Hepatocyte (in vitro differentiated cells): ENCODE measurements around the gene NDUFA11. TPM values are rescaled to one million over a fixed set of nuclear protein-coding genes. Genes with fewer than 3 reads are reported as not detected.
"Not testable (repeated sequence)": the region's sequence is repeated elsewhere in the genome, so short reads cannot be mapped to it uniquely, and the experiment has no call there.

Experiments used
- DNase-seq: peaks from one replicate; pipeline ENCODE4 v3.0.0-alpha.2; 2016; ENCODE audit warnings: low spot score
- H2AFZ ChIP-seq: fragments of 200-600 bp; sonication (generic); 2 replicates; pipeline ENCODE4 v1.6.0; 2016; ENCODE audit warnings: antibody characterized with exemption, mild to moderate bottlenecking
- H3K27ac ChIP-seq: fragments of 200-600 bp; sonication (generic); 2 replicates; pipeline ENCODE4 v1.5.1; 2016; ENCODE audit warnings: mild to moderate bottlenecking
- H3K27me3 ChIP-seq: fragments of 200-600 bp; sonication (generic); 2 replicates; pipeline ENCODE4 v1.6.1; 2016
- H3K36me3 ChIP-seq: fragments of 200-600 bp; sonication (generic); replicated peaks from 2 replicates; pipeline ENCODE4 v1.5.1; 2016; ENCODE audit warnings: low read depth; ENCODE audit not compliant: insufficient read depth
- H3K4me1 ChIP-seq: fragments of 200-600 bp; sonication (generic); 2 replicates; pipeline ENCODE4 v1.5.1; 2016; ENCODE audit warnings: mild to moderate bottlenecking, moderate library complexity; ENCODE audit not compliant: insufficient read depth
- H3K4me2 ChIP-seq: fragments of 200-600 bp; sonication (generic); 2 replicates; pipeline ENCODE4 v1.6.0; 2016
- H3K4me3 ChIP-seq: fragments of 200-600 bp; sonication (generic); 2 replicates; pipeline ENCODE4 v1.5.1; 2016; ENCODE audit warnings: mild to moderate bottlenecking
- H3K79me2 ChIP-seq: fragments of 200-600 bp; sonication (generic); 2 replicates; pipeline ENCODE4 v1.6.0; 2017; ENCODE audit warnings: mild to moderate bottlenecking
- H3K9me2 ChIP-seq: fragments of 200-600 bp; sonication (generic); replicated peaks from 2 replicates; pipeline ENCODE4 v1.6.0; 2017; ENCODE audit warnings: mild to moderate bottlenecking; ENCODE audit not compliant: insufficient read depth
- H3K9me3 ChIP-seq: fragments of 200-600 bp; sonication (generic); 2 replicates; pipeline ENCODE4 v1.5.1; 2016; ENCODE audit warnings: low read depth, mild to moderate bottlenecking
- H4K20me1 ChIP-seq: fragments of 200-600 bp; sonication (generic); 2 replicates; pipeline ENCODE4 v1.6.0; 2016; ENCODE audit warnings: mild to moderate bottlenecking; ENCODE audit not compliant: insufficient read depth, poor library complexity, severe bottlenecking
- EZH2 ChIP-seq: fragments of 200-600 bp; sonication (generic); IDR thresholded peaks from 2 replicates; pipeline ENCODE4 v1.6.1; 2016; ENCODE audit warnings: antibody characterized with exemption, mild to moderate bottlenecking, borderline replicate concordance
- EZH2phosphoT487 ChIP-seq: fragments of 200-600 bp; sonication (generic); IDR thresholded peaks from one replicate; pipeline ENCODE4 v1.6.1; 2018; ENCODE audit warnings: antibody characterized with exemption, mild to moderate bottlenecking, low read depth, moderate library complexity; ENCODE audit not compliant: unreplicated experiment, severe bottlenecking
- WGBS: methylation state at CpG from one replicate; pipeline ENCODE4 v1.1.6; 2016; ENCODE audit warnings: low lambda C conversion rate; ENCODE audit errors: missing lambda C conversion rate; 5-methylcytosine and 5-hydroxymethylcytosine counted together
- polyA plus RNA-seq: library from polyadenylated mRNA; unstranded; fragments of >200 nt; fragmentation: Nextera tagmentation; extraction: Ambion mirVana; gene quantifications from 2 replicates; pipeline ENCODE4 v1.2.1, GENCODE V29; 2016
- total RNA-seq: library from RNA; depleted of rRNA; stranded (reverse); fragments of >200 nt; gene quantifications from 2 replicates; pipeline ENCODE4 v1.2.3, GENCODE V29; 2014
- TF ChIP-seq, protein P1 (sequence below): fragments of 200-600 bp; sonication (generic); IDR thresholded peaks from 2 replicates; pipeline ENCODE4 v1.5.1; 2016; ENCODE audit warnings: antibody characterized with exemption, mild to moderate bottlenecking; ENCODE audit not compliant: poor library complexity

NDUFA11 gene
- total and polyA plus RNA-seq, 2 experiments from 2014 or later: 158 to 441 TPM

DNA sequence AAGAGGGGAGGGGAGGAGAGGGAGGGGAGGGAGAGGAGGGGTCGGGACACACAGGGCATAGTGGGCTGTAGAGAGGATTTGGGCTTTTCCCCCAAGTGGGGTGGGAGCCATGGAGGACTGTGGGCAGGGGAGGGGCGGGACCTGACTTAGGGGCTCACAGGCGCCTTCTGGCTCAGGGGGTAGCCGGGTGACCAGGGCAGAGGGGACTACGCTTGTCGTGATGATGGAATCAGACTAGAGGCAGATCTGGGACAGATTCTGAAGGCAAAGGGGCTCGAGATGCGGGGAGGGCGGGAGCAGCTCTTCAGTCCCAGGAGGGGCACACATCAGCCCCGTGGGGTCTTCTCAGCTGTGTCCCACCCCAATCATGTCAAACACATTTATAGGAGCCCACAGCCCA is 13.5 kb downstream of the NDUFA11 start:
- Histone ChIP-seq H3K27me3 (no peaks in the 10 kb centered on the region), H3K4me3 (no peak overlapping the region), H3K27ac (no peak overlapping the region), H3K36me3 (no peaks in the 10 kb centered on the region), H3K9me2 (no peaks in the 10 kb centered on the region), H3K4me1 (peaks cover 12% of the 10 kb centered on the region), H3K9me3 (no peaks in the 10 kb centered on the region), H2AFZ (no peak overlapping the region), H4K20me1 (no peaks in the 10 kb centered on the region), H3K79me2 (no peaks in the 10 kb centered on the region), H3K4me2 (no peak overlapping the region)
- 73% methylated on average over 5 of the region's 10 CpGs for WGBS
- no peak for DNase-seq
- TF ChIP-seq EZH2phosphoT487: no peak
- TF ChIP-seq EZH2: no peak
- TF ChIP-seq, protein P1, sequence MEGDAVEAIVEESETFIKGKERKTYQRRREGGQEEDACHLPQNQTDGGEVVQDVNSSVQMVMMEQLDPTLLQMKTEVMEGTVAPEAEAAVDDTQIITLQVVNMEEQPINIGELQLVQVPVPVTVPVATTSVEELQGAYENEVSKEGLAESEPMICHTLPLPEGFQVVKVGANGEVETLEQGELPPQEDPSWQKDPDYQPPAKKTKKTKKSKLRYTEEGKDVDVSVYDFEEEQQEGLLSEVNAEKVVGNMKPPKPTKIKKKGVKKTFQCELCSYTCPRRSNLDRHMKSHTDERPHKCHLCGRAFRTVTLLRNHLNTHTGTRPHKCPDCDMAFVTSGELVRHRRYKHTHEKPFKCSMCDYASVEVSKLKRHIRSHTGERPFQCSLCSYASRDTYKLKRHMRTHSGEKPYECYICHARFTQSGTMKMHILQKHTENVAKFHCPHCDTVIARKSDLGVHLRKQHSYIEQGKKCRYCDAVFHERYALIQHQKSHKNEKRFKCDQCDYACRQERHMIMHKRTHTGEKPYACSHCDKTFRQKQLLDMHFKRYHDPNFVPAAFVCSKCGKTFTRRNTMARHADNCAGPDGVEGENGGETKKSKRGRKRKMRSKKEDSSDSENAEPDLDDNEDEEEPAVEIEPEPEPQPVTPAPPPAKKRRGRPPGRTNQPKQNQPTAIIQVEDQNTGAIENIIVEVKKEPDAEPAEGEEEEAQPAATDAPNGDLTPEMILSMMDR: no peak

DNA sequence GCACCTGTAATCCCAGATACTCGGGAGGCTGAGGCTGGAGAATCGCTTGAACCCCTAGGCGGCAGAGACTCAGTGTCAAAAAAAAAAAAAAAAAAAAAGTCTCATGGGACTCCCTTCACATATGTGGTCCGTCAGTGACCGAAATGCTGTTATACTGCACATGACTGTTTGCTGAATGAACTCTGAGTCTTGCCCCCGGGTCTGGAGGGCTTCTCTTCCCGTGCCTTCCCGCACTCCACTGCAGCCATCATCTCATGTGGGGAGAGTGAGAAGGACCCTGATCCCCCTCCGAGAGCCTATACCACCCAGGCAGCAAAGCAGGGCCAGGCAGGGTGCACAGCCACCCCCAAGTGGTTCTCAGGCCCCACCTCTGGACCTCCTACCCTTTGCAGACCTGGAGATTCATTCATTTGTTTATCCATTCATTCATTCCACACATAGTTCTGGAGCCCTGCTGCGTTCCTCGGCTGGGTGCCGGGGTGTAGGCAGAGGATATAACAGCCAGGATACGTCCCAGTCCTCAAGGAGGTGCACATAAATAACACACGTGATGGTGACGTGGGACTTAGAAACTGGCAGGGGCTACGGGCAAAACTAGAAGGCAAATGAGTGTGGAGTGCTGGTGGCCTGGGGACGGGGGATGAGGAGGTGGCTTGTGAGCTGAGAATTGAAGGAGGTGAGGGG is 14.2 kb downstream of the NDUFA11 start:
- Histone ChIP-seq H3K9me3 (no peaks in the 10 kb centered on the region), H3K36me3 (no peaks in the 10 kb centered on the region), H3K9me2 (no peaks in the 10 kb centered on the region), H3K4me1 (peaks cover 12% of the 10 kb centered on the region), H3K27me3 (no peaks in the 10 kb centered on the region), H3K4me3 (no peak overlapping the region), H4K20me1 (no peaks in the 10 kb centered on the region), H3K27ac (no peak overlapping the region), H3K4me2 (no peak overlapping the region), H3K79me2 (no peaks in the 10 kb centered on the region), H2AFZ (no peak overlapping the region)
- no peak for DNase-seq
- 63% methylated on average over 17 of the region's 17 CpGs for WGBS
- TF ChIP-seq, protein P1: no peak
- TF ChIP-seq EZH2 (no peak), EZH2phosphoT487 (no peak)

DNA sequence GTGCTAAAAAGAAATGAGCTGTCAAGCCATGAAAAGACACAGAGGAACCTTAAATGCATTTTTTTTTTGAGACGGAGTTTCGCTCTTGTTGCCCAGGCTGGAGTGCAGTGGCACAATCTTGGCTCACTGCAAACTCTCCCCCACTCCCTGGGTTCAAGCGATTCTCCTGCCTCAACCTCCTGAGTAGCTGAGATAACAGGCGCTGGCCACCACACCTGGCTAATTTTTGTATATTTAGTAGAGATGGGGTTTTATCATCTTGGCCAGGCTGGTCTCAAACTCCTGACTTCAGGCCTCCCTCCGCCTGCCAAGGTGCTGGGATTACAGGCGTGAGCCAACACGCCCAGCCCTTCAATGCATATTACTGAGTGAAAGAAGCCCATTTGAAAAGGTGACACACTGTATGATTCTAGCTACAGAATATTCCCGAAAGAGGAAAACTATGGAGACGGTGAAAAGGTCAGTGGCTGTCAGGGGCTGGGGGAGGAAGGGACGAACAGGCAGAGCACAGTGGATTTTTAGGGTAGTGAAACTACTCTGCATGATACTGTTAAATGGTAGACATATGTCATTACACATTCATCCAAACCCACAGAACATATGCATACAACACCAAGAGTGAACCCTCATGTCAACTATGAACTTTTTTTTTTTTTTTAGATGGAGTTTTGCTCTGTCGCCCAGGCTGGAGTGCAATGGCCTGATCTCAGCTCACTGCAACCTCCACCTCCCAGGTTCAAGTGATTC is 19.4 kb downstream of the NDUFA11 start:
- H3K27me3 ChIP-seq, H3K9me3 ChIP-seq, H3K27ac ChIP-seq, H3K4me3 ChIP-seq, H4K20me1 ChIP-seq, H3K36me3 ChIP-seq, H3K79me2 ChIP-seq, H3K4me2 ChIP-seq, H2AFZ ChIP-seq, DNase-seq, H3K9me2 ChIP-seq: not testable (repeated sequence)
- 91% methylated on average over 11 of the region's 11 CpGs for WGBS
- H3K4me1 ChIP-seq: peaks cover 15% of the 10 kb centered on the region

DNA sequence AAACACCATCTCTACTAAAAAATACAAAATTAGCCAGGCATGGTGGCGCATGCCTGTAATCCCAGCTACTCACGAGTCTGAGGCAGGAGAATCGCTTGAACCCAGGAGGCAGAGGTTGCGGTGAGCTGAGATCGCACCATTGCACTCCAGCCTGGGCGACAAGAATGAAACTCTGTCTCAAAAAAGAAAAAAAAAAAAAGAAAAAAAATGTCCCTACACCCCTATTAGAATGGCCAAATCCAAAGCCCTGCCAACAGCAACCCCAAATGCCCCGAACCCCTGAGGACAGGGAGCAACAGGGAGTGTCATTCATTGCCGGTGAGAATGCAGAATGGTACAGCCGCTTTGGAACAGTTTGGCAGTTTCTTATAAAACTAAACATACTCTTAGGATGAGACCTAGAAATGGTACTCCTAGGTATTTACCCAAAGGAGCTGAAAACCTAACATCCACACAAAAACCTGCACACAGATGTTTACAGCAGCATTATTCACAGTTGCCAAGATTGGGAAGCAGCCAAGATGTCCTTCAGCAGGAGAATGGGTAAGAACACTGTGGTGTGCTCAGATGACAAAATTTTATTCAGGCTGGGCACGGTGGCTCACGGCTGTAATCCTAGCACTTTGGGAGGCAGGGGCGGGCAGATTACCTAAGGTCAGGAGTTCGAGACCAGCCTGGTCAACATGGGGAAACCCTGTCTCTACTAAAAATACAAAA is 20.3 kb downstream of the NDUFA11 start:
- H3K9me2 ChIP-seq, H4K20me1 ChIP-seq, H3K27me3 ChIP-seq, H3K4me2 ChIP-seq, H2AFZ ChIP-seq, H3K27ac ChIP-seq, H3K9me3 ChIP-seq, DNase-seq, H3K36me3 ChIP-seq, H3K4me3 ChIP-seq, H3K79me2 ChIP-seq: not testable (repeated sequence)
- 81% methylated on average over 12 of the region's 13 CpGs for WGBS
- H3K4me1 ChIP-seq: peaks cover 15% of the 10 kb centered on the region
